Endodermal cell (in vitro differentiated cells): ENCODE measurements around the gene MYO5A. TPM values are rescaled to one million over a fixed set of nuclear protein-coding genes. Genes with fewer than 3 reads are reported as not detected.
A peak's percentile ranks its signal among the peaks of the same experiment; 100 is the strongest.
"Not testable (repeated sequence)": the region's sequence is repeated elsewhere in the genome, so short reads cannot be mapped to it uniquely, and the experiment has no call there.

Source experiments
- DNase-seq: peaks from one replicate; pipeline ENCODE4 v3.0.0-alpha.2; 2017
- H3K27ac ChIP-seq: 2 replicates; pipeline ENCODE4 v1.5.1; 2013; ENCODE audit warnings: mild to moderate bottlenecking, low read depth, low read length, moderate library complexity
- H3K27me3 ChIP-seq: 2 replicates; pipeline ENCODE4 v1.6.1; 2013; ENCODE audit warnings: mild to moderate bottlenecking, low read length, moderate library complexity; ENCODE audit not compliant: insufficient read depth, control insufficient read depth, poor library complexity, severe bottlenecking
- H3K36me3 ChIP-seq: 2 replicates; pipeline ENCODE4 v1.7.0; 2013; ENCODE audit warnings: mild to moderate bottlenecking, low read length, moderate library complexity; ENCODE audit not compliant: control insufficient read depth, insufficient read depth
- H3K4me1 ChIP-seq: one replicate; pipeline ENCODE4 v1.7.0; 2013; ENCODE audit warnings: low read length; ENCODE audit not compliant: control insufficient read depth, insufficient read depth
- H3K4me3 ChIP-seq: 2 replicates; pipeline ENCODE4 v1.5.1; 2013; ENCODE audit warnings: mild to moderate bottlenecking, low read length, moderate library complexity
- H3K9ac ChIP-seq: 2 replicates; pipeline ENCODE4 v1.6.1; 2013; ENCODE audit warnings: mild to moderate bottlenecking, low read length, moderate library complexity; ENCODE audit not compliant: poor library complexity, severe bottlenecking; ENCODE audit errors: extremely low read depth
- H3K9me3 ChIP-seq: 2 replicates; pipeline ENCODE4 v1.6.1; 2013; ENCODE audit warnings: mild to moderate bottlenecking, low read length, moderate library complexity; ENCODE audit not compliant: control insufficient read depth
- H3K27ac Mint-ChIP-seq: 2 replicates; pipeline ENCODE4 v1.8.0; 2020; ENCODE audit warnings: mixed read lengths
- H3K27me3 Mint-ChIP-seq: 2 replicates; pipeline ENCODE4 v1.8.0; 2021; ENCODE audit warnings: mild to moderate bottlenecking, mixed read lengths; ENCODE audit not compliant: insufficient read depth
- H3K36me3 Mint-ChIP-seq: 2 replicates; pipeline ENCODE4 v1.8.0; 2020; ENCODE audit warnings: low read depth, mixed read lengths
- H3K4me1 Mint-ChIP-seq: 2 replicates; pipeline ENCODE4 v1.8.0; 2020; ENCODE audit warnings: mixed read lengths
- H3K4me3 Mint-ChIP-seq: 2 replicates; pipeline ENCODE4 v1.8.0; 2020; ENCODE audit warnings: mild to moderate bottlenecking, moderate library complexity, mixed read lengths
- H3K9me3 Mint-ChIP-seq: 2 replicates; pipeline ENCODE4 v1.8.0; 2020; ENCODE audit warnings: mild to moderate bottlenecking, mixed read lengths
- CTCF ChIP-seq: fragments of 200-600 bp; sonication (generic); conservative IDR thresholded peaks from 2 replicates; pipeline ENCODE4 v1.5.0; 2021; ENCODE audit warnings: antibody characterized with exemption, mild to moderate bottlenecking
- WGBS, 2 experiments: methylation state at CpG; one replicate each; pipeline versions ENCODE4 v1.1.5 to v1.1.7; 2013; ENCODE audit warnings: missing lambda C conversion rate in 2 of 2, mixed read lengths in 1 of 2; ENCODE audit not compliant: insufficient coverage in 1 of 2, insufficient read length in 1 of 2; 5-methylcytosine and 5-hydroxymethylcytosine counted together
- total RNA-seq, 2 donors: library from RNA; stranded (reverse); fragmentation: NEBNext Ultra II Directional in 1 of 2; extraction: Animal tissue kit (Norgen Biotek cat#: 25700) in 1 of 2; gene quantifications; 2 replicates in 1 of 2; 3 replicates in 1 of 2; pipeline ENCODE4 v1.2.1, GENCODE V29; 2021

Gene MYO5A
- total RNA-seq, 2 donors from 2014 or later, result 10.0 to 13.1 TPM

DNA sequence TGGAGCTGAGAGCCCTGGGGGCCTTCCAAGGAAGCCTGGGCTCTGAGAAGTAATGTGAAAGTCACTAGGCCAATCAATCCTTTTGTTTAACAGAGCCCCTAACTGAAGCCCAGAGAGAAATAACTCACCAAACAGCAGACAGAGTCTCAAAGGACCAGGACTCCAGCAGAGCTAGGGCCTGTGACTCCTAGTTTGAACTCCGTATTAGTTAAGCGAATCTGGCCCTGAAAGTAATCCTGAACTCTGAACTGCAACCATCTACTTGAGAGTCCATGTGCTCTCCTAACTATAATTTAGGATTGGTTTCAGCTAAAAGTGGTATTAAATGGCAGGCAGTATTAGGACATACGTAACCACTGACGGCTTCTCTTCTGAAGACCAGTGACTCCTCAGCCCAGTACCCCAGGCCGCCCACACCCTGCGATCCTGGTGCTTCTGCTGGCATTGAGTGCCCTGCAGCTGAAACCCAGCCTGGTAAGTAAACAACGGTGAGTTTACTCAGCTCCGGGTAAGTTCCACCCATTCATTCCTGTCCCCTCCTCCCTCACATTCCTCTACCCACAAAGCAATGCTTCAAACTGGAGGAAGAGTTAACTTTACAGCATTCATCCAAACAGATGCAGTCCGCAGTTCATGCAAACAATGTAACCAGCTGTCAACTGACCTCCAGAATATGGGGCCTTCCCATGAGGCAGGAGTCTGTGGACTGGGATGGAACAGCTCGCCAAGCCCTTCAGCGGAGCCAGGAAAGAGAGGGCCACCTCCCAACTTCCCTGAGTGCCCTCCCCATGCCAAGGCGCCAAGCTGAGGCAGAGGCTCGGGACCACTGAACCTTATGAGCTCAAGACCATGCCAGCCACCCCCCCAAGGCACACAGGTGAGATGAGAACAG is 240.4 kb downstream of the MYO5A start:
- no peaks in the 10 kb centered on the region for H3K4me1 ChIP-seq
- peak overlapping the region; percentile 18 for H3K4me3 ChIP-seq
- Mint-ChIP-seq H3K4me3 (no peak overlapping the region), H3K27ac (peak overlapping the region; percentile 83), H3K4me1 (peaks cover 19% of the 10 kb centered on the region), H3K9me3 (peaks cover 23% of the 10 kb centered on the region), H3K36me3 (peaks cover 21% of the 10 kb centered on the region), H3K27me3 (no peaks in the 10 kb centered on the region)
- no peak overlapping the region for H3K27ac ChIP-seq
- DNase-seq, result no peak
- WGBS, 2 experiments, result 77 to 91% methylated on average over 9 to 13 of the region's 13 CpGs
- H3K9ac ChIP-seq, result no peak overlapping the region
- H3K27me3 ChIP-seq, result no peaks in the 10 kb centered on the region
- TF ChIP-seq CTCF, result no peak
- H3K9me3 ChIP-seq, result peaks cover 9% of the 10 kb centered on the region
- peaks cover 3% of the 10 kb centered on the region for H3K36me3 ChIP-seq

GRCh38 chr15:52287114-52287513 is 241.6 kb downstream of the MYO5A start:
- H3K9me3 ChIP-seq, result peaks cover 9% of the 10 kb centered on the region
- no peak overlapping the region for H3K9ac ChIP-seq
- Mint-ChIP-seq H3K36me3 (peaks cover 21% of the 10 kb centered on the region), H3K27ac (no peak overlapping the region), H3K4me3 (no peak overlapping the region), H3K27me3 (no peaks in the 10 kb centered on the region), H3K4me1 (peaks cover 19% of the 10 kb centered on the region), H3K9me3 (peaks cover 23% of the 10 kb centered on the region)
- peaks cover 2% of the 10 kb centered on the region for H3K36me3 ChIP-seq
- H3K4me3 ChIP-seq, result no peak overlapping the region
- 94 to 96% methylated on average over 5 to 6 of the region's 7 CpGs for WGBS, 2 experiments
- DNase-seq, result no peak
- no peak overlapping the region for H3K27ac ChIP-seq
- no peak for TF ChIP-seq CTCF
- H3K4me1 ChIP-seq, result no peaks in the 10 kb centered on the region
- no peaks in the 10 kb centered on the region for H3K27me3 ChIP-seq

GRCh38 chr15:52285941-52286340 is 242.7 kb downstream of the MYO5A start:
- H3K27ac ChIP-seq, H3K9ac ChIP-seq, H3K4me1 ChIP-seq, H3K27me3 Mint-ChIP-seq, H3K9me3 ChIP-seq, H3K27ac Mint-ChIP-seq, H3K36me3 ChIP-seq, H3K4me3 ChIP-seq, H3K4me3 Mint-ChIP-seq, H3K27me3 ChIP-seq, DNase-seq: not testable (repeated sequence)
- Mint-ChIP-seq H3K9me3 (peaks cover 23% of the 10 kb centered on the region), H3K36me3 (peaks cover 17% of the 10 kb centered on the region), H3K4me1 (peaks cover 19% of the 10 kb centered on the region)
- WGBS, 2 experiments, result 95% methylated on average over 24 of the region's 34 CpGs; no CpG with 5 or more reads in 1 of the 2 experiments
